GM20431 (cell line): Measurements from ENCODE around the gene RHD.
"Not testable (repeated sequence)": the region's sequence is repeated elsewhere in the genome, so short reads cannot be mapped to it uniquely, and the experiment has no call there.

ENCODE experiments used
- in situ Hi-C: fragments of 300-500 bp; cut with MseI, MboI; formaldehyde crosslinking; loops from one replicate; pipeline ENCODE4 v1.15.0; 2020; ENCODE audit warnings: low sequenced_read_pairs; ENCODE audit not compliant: unreplicated experiment

RHD gene

GRCh38 chr1:25255706-25256577 lies 16.4 kb upstream of the RHD start:
- in situ Hi-C loops: loop anchor here (10.0 kb wide), 1 partner anchor 89 kb away; no protein-coding TSS in a partner anchor

GRCh38 chr1:25256578-25256965 lies 15.7 kb upstream of the RHD start:
- in situ Hi-C loops: loop anchor here (10.0 kb wide), 1 partner anchor 88 kb away; no protein-coding TSS in a partner anchor

- in situ Hi-C loops: loop anchor here (10.0 kb wide), 1 partner anchor 88 kb away; no protein-coding TSS in a partner anchor
Observed at GRCh38 chr1:25257196-25257595, 15.1 kb upstream of the RHD start.

- in situ Hi-C loops: loop anchor here (10.0 kb wide), 1 partner anchor 85 kb away; no protein-coding TSS in a partner anchor
Observed at GRCh38 chr1:25259813-25260212, 12.5 kb upstream of the RHD start.

- in situ Hi-C loops: not testable (repeated sequence)
Observed at GRCh38 chr1:25260336-25260735, 12.0 kb upstream of the RHD start.

- in situ Hi-C loops: not testable (repeated sequence)
Observed at GRCh38 chr1:25266554-25267287, 5.6 kb upstream of the RHD start.

GRCh38 chr1:25267288-25268142 lies 4.8 kb upstream of the RHD start:
- in situ Hi-C loops: not testable (repeated sequence)

GRCh38 chr1:25268143-25268760 lies 4.1 kb upstream of the RHD start:
- in situ Hi-C loops: not testable (repeated sequence)

- in situ Hi-C loops: not testable (repeated sequence)
Observed at GRCh38 chr1:25275648-25276047, 3.3 kb downstream of the RHD start.

- in situ Hi-C loops: not testable (repeated sequence)
Observed at GRCh38 chr1:25277295-25277694, 5.0 kb downstream of the RHD start.

GRCh38 chr1:25278358-25278757 lies 6.0 kb downstream of the RHD start:
- in situ Hi-C loops: not testable (repeated sequence)

- in situ Hi-C loops: not testable (repeated sequence)
Observed at GRCh38 chr1:25278790-25279189, 6.5 kb downstream of the RHD start.

GRCh38 chr1:25279693-25280111 lies 7.4 kb downstream of the RHD start:
- in situ Hi-C loops: not testable (repeated sequence)

- in situ Hi-C loops: not testable (repeated sequence)
Observed at GRCh38 chr1:25285862-25286261, 13.6 kb downstream of the RHD start.

GRCh38 chr1:25287164-25287563 lies 14.9 kb downstream of the RHD start:
- in situ Hi-C loops: not testable (repeated sequence)

GRCh38 chr1:25288573-25289101 lies 16.3 kb downstream of the RHD start:
- in situ Hi-C loops: not testable (repeated sequence)

- in situ Hi-C loops: not testable (repeated sequence)
Observed at GRCh38 chr1:25290043-25290442, 17.7 kb downstream of the RHD start.

GRCh38 chr1:25293426-25293825 lies 21.1 kb downstream of the RHD start:
- in situ Hi-C loops: not testable (repeated sequence)
